IMR-90 (cell line): ENCODE measurements around the gene PLCB3. TPM values are rescaled to one million over a fixed set of nuclear protein-coding genes. Genes with fewer than 3 reads are reported as not detected.
A peak's percentile ranks its signal among the peaks of the same experiment; 100 is the strongest.

ENCODE experiments used
- ATAC-seq: fragments of 200-7000 bp; cut with Tn5 transposase; 2 replicates; pipeline ENCODE4 v1.9.1; 2020; ENCODE audit warnings: low read depth, mild to moderate bottlenecking, moderate library complexity
- BruUV-seq: library from RNA; stranded (reverse); fragments of 400-500 nt; replicated peaks from 2 replicates; lab custom pipeline; 2021; lab: Mats Ljungman, UMichigan
- CTCF ChIA-PET: fragments of 300-600 bp; formaldehyde crosslinking; extraction: SDS; loops from one replicate; lab custom pipeline; 2021; ENCODE audit warnings: antibody characterized with exemption; lab: Yijun Ruan, JAX
- POLR2A ChIA-PET: fragments of 300-600 bp; sonication (Branson Sonifier 250); formaldehyde crosslinking; loops from one replicate; lab custom pipeline; 2022; ENCODE audit warnings: antibody characterized with exemption; ENCODE audit not compliant: unreplicated experiment; lab: Charles Lee
- DNase-seq: peaks from one replicate; pipeline ENCODE4 v3.0.0; 2013
- H2AFZ ChIP-seq: replicated peaks from 2 replicates; pipeline ENCODE3; 2013; ENCODE audit warnings: low read length, mild to moderate bottlenecking; ENCODE audit not compliant: poor library complexity
- H2AK5ac ChIP-seq: 2 replicates; pipeline ENCODE4 v1.6.1; 2013; ENCODE audit warnings: low read depth, low read length, inconsistent platforms
- H2AK9ac ChIP-seq: replicated peaks from 2 replicates; pipeline ENCODE3; 2013; ENCODE audit warnings: mild to moderate bottlenecking, low read depth, low read length, moderate library complexity; ENCODE audit not compliant: poor library complexity
- H2BK120ac ChIP-seq: 2 replicates; pipeline ENCODE4 v1.6.1; 2013; ENCODE audit warnings: low read depth, low read length, inconsistent platforms
- H2BK15ac ChIP-seq: 3 replicates; pipeline ENCODE4 v1.6.1; 2013; ENCODE audit warnings: low read depth, low read length, inconsistent platforms
- H2BK20ac ChIP-seq: 2 replicates; pipeline ENCODE4 v1.6.1; 2013; ENCODE audit warnings: low read depth, mild to moderate bottlenecking, inconsistent platforms, low read length, moderate library complexity
- H2BK5ac ChIP-seq: 2 replicates; pipeline ENCODE4 v1.6.1; 2013; ENCODE audit warnings: mild to moderate bottlenecking, low read depth, low read length, inconsistent platforms; ENCODE audit not compliant: poor library complexity, severe bottlenecking
- H3K14ac ChIP-seq: replicated peaks from 2 replicates; pipeline ENCODE4 v1.6.1; 2013; ENCODE audit warnings: low read depth, low read length, inconsistent platforms
- H3K18ac ChIP-seq: 2 replicates; pipeline ENCODE4 v1.6.1; 2013; ENCODE audit warnings: low read depth, low read length, control low read depth
- H3K23ac ChIP-seq: 2 replicates; pipeline ENCODE4 v1.6.1; 2013; ENCODE audit warnings: low read depth, low read length, inconsistent platforms
- H3K27ac ChIP-seq: 2 replicates; pipeline ENCODE4 v1.5.1; 2013; ENCODE audit warnings: mild to moderate bottlenecking, control low read depth, low read length; ENCODE audit not compliant: insufficient read depth
- H3K27me3 ChIP-seq: 2 replicates; pipeline ENCODE4 v1.6.1; 2013; ENCODE audit warnings: low read length; ENCODE audit not compliant: control insufficient read depth, insufficient read depth
- H3K36me3 ChIP-seq: 2 replicates; pipeline ENCODE4 v1.6.1; 2013; ENCODE audit warnings: low read length, mixed read lengths; ENCODE audit not compliant: control insufficient read depth, insufficient read depth
- H3K4ac ChIP-seq: 2 replicates; pipeline ENCODE4 v1.6.1; 2013; ENCODE audit warnings: low read depth, low read length, inconsistent platforms
- H3K4me1 ChIP-seq: 2 replicates; pipeline ENCODE4 v1.6.1; 2013; ENCODE audit warnings: low read length, mixed read lengths; ENCODE audit not compliant: control insufficient read depth, insufficient read depth
- H3K4me2 ChIP-seq: 2 replicates; pipeline ENCODE4 v1.6.1; 2013; ENCODE audit warnings: low read depth, mild to moderate bottlenecking, control low read depth, low read length, moderate library complexity
- H3K4me3 ChIP-seq: 2 replicates; pipeline ENCODE4 v1.5.1; 2013; ENCODE audit warnings: low read depth, mild to moderate bottlenecking, control low read depth, low read length, moderate library complexity; ENCODE audit not compliant: insufficient read depth
- H3K56ac ChIP-seq: 2 replicates; pipeline ENCODE4 v1.6.1; 2013; ENCODE audit warnings: low read length, inconsistent platforms; ENCODE audit not compliant: insufficient read depth; ENCODE audit errors: extremely low read depth
- H3K79me1 ChIP-seq, 2 experiments: 2 replicates each; pipeline ENCODE4 v1.6.1; 2013; ENCODE audit warnings: low read length in 2 of 2, inconsistent platforms in 1 of 2, low read depth in 1 of 2
- H3K9ac ChIP-seq: 2 replicates; pipeline ENCODE4 v1.6.1; 2013; ENCODE audit warnings: low read depth, low read length, control low read depth
- H3K9me1 ChIP-seq: 2 replicates; pipeline ENCODE4 v1.6.1; 2013; ENCODE audit warnings: low read length, inconsistent platforms; ENCODE audit not compliant: insufficient read depth
- H3K9me3 ChIP-seq: 2 replicates; pipeline ENCODE4 v1.6.1; 2013; ENCODE audit warnings: low read length; ENCODE audit not compliant: control insufficient read depth, insufficient read depth
- H4K20me1 ChIP-seq: 2 replicates; pipeline ENCODE4 v1.6.1; 2013; ENCODE audit warnings: low read length, inconsistent platforms; ENCODE audit not compliant: insufficient read depth
- H4K5ac ChIP-seq: 2 replicates; pipeline ENCODE4 v1.6.1; 2013; ENCODE audit warnings: mild to moderate bottlenecking, low read depth, low read length, control low read depth
- H4K8ac ChIP-seq, 2 experiments: 2 replicates each; pipeline ENCODE4 v1.6.1; 2013; ENCODE audit warnings: low read depth in 2 of 2, low read length in 2 of 2, control low read depth in 1 of 2, inconsistent platforms in 1 of 2
- H4K91ac ChIP-seq: 2 replicates; pipeline ENCODE4 v1.6.1; 2013; ENCODE audit warnings: low read depth, low read length, inconsistent platforms; ENCODE audit not compliant: insufficient read depth
- BHLHE40 ChIP-seq: fragments of 150-350 bp; IDR thresholded peaks from 2 replicates; pipeline ENCODE4 v1.6.1; 2016; ENCODE audit warnings: mild to moderate bottlenecking, low read depth, low read length
- CEBPB ChIP-seq: IDR thresholded peaks from 2 replicates; pipeline ENCODE4 v1.6.1; 2012; ENCODE audit warnings: low read depth, low read length, improper control_type of control experiment
- CHD1 ChIP-seq: IDR thresholded peaks from 2 replicates; pipeline ENCODE4 v1.6.1; 2012; ENCODE audit warnings: low read depth, low read length, improper control_type of control experiment
- MAFK ChIP-seq: IDR thresholded peaks from 2 replicates; pipeline ENCODE4 v1.6.1; 2012; ENCODE audit warnings: low read depth, low read length, improper control_type of control experiment
- MAZ ChIP-seq: IDR thresholded peaks from 2 replicates; pipeline ENCODE4 v1.6.1; 2012; ENCODE audit warnings: low read depth, mild to moderate bottlenecking, low read length, improper control_type of control experiment, moderate library complexity, borderline replicate concordance
- NFE2L2 ChIP-seq: fragments of 150-350 bp; IDR thresholded peaks from 2 replicates; pipeline ENCODE4 v1.6.1; 2016; ENCODE audit warnings: low read depth, mild to moderate bottlenecking, low read length
- POLR2A ChIP-seq: IDR thresholded peaks from 2 replicates; pipeline ENCODE4 v1.6.1; 2012; ENCODE audit warnings: mild to moderate bottlenecking, low read depth, low read length
- RAD21 ChIP-seq: IDR thresholded peaks from 2 replicates; pipeline ENCODE4 v1.6.1; 2012; ENCODE audit warnings: low read length, improper control_type of control experiment
- RFX5 ChIP-seq: IDR thresholded peaks from 2 replicates; pipeline ENCODE4 v1.8.0; 2012; ENCODE audit warnings: low read depth, mild to moderate bottlenecking, low read length, moderate library complexity
- SMC3 ChIP-seq: fragments of 150-350 bp; IDR thresholded peaks from 2 replicates; pipeline ENCODE4 v1.6.1; 2016; ENCODE audit warnings: low read depth, mild to moderate bottlenecking, antibody characterized with exemption, low read length, moderate library complexity
- USF2 ChIP-seq: fragments of 150-350 bp; IDR thresholded peaks from 2 replicates; pipeline ENCODE4 v1.6.1; 2017; ENCODE audit warnings: mild to moderate bottlenecking, antibody characterized with exemption, low read length, low read depth
- WGBS, 2 experiments: methylation state at CpG; one replicate each; pipeline versions ENCODE4 v1.1.5 to v1.1.7; 2013; ENCODE audit warnings: missing lambda C conversion rate in 2 of 2; ENCODE audit not compliant: insufficient read length in 1 of 2; ENCODE audit errors: extremely low coverage in 2 of 2; 5-methylcytosine and 5-hydroxymethylcytosine counted together
- dilution Hi-C: fragments of 300-500 bp; cut with HindIII; formaldehyde crosslinking; loops from one replicate; pipeline ENCODE4 v1.14.3; 2018; ENCODE audit warnings: low sequenced_read_pairs; ENCODE audit not compliant: unreplicated experiment
- in situ Hi-C: fragments of 300-500 bp; cut with MboI; formaldehyde crosslinking; loops from 3 replicates; pipeline ENCODE4 v1.14.3; 2019; ENCODE audit warnings: low sequenced_read_pairs, inconsistent platforms, mixed read lengths
- intact Hi-C: fragments of 100-400 bp; cut with micrococcal nuclease; formaldehyde crosslinking; loops from 2 replicates; pipeline ENCODE4 v1.10.0; 2022
- polyA plus RNA-seq, 3 experiments: library from polyadenylated mRNA; depleted of rRNA; stranded (reverse); fragments of >200 nt; gene quantifications; 2 replicates each; pipeline ENCODE4 v1.2.3, GENCODE V29; 2012; ENCODE audit warnings: low replicate concordance in 1 of 3
- total RNA-seq: library from RNA; depleted of rRNA; stranded (reverse); fragments of >200 nt; gene quantifications from 2 replicates; pipeline ENCODE4 v1.2.3, GENCODE V29; 2012
- TF ChIP-seq, protein P1 (sequence below): conservative IDR thresholded peaks from 2 replicates; pipeline ENCODE4 v1.5.1; 2012; ENCODE audit warnings: mild to moderate bottlenecking, low read depth, low read length, improper control_type of control experiment
- TF ChIP-seq, protein P2 (sequence below): fragments of 150-350 bp; IDR thresholded peaks from 2 replicates; pipeline ENCODE4 v1.6.1; 2016; ENCODE audit warnings: low read depth, mild to moderate bottlenecking, low read length, moderate library complexity, borderline replicate concordance

Gene PLCB3
- total and polyA plus RNA-seq, 2 of the 4 experiments (the other 2 are of a cell fraction): 23.9 to 24.9 TPM

DNA sequence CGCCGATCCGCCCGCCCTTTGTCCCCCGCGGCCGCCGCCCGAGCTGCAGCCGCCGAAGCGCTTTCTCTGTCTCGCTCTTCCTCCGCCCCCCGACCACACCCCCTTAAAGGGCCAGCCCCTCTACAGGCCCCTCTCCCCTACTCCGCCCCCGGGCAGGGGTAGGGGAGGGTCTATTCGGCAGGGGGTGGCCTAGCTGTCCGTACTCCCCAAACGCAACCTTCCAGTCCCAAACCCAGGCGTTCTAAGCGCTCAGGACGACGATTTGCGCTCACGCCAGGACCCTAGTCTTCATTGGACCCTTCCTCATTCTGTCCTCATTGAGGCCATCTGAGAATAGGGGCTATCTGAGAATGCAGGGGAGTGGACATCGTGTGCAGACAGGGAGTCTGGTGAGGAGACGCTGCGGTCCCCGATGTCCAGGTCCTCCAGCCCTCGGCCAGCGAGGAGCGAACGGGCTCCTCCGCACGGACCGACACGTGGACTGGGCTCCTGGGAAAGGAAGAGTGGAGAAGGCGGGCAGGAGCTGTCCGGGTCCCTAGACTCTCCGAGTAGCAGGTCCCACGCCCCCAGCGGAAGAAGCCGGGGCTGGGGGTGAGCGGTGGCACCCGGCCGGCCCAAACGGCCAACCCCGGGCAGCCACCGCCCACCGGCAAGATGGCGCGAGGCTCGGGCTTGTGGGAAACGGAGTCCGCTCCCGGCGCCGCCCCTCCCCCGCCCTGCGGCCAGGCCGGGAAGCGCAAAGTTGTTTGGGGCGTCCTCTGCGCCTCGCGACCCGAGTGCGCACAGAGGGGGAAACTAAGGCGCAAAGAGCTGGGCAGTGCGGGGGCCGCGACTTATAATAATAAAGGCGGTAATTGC, 4.2 kb upstream of the PLCB3 start, which contains the start of gene PPP1R14B:
TSS of gene PPP1R14B (minus strand) at position 73 of the 858 bp plus-strand sequence. CDS start 270 bp downstream, outside the sequence.
- Histone ChIP-seq H2BK20ac (peak within 1 kb of the TSS; percentile 60), H4K8ac (peak within 1 kb of the TSS; percentile 97 to 99), H3K27me3 (no peaks in the 10 kb centered on the region), H3K27ac (peak within 1 kb of the TSS; percentile 98), H3K79me1 (peaks cover 7 to 37% of the 10 kb centered on the region in 2 experiments; a peak in 3 of 4 replicates), H3K9me3 (no peaks in the 10 kb centered on the region), H2BK15ac (peak within 1 kb of the TSS; percentile 77; the same call in 1 of the 3 replicates), H3K23ac (peak within 1 kb of the TSS; percentile 100), H4K20me1 (peaks cover 26% of the 10 kb centered on the region), H3K18ac (peak within 1 kb of the TSS; percentile 64), H3K4me3 (peak within 1 kb of the TSS; percentile 95), H2BK5ac (peak within 1 kb of the TSS; percentile 98), H3K36me3 (peaks cover 12% of the 10 kb centered on the region), H3K14ac (peak within 1 kb of the TSS; percentile 100), H3K9ac (peak within 1 kb of the TSS; percentile 93), H3K4ac (peak within 1 kb of the TSS; percentile 100), H3K4me2 (peak within 1 kb of the TSS; percentile 96), H3K9me1 (peaks cover 5% of the 10 kb centered on the region), H2BK120ac (peak within 1 kb of the TSS; percentile 92), H2AK9ac (peak within 1 kb of the TSS; percentile 100), H3K4me1 (peaks cover 11% of the 10 kb centered on the region), H2AK5ac (peak within 1 kb of the TSS; percentile 100), H4K5ac (peak within 1 kb of the TSS; percentile 80), H4K91ac (peak within 1 kb of the TSS; percentile 98), H2AFZ (peak within 1 kb of the TSS; percentile 92), H3K56ac (peak within 1 kb of the TSS; percentile 95)
- no TSS peak for BruUV-seq
- intact Hi-C loops (no loop called here), in situ Hi-C loops (no loop called here), dilution Hi-C loops (no loop called here)
- DNase-seq: peak; percentile 80
- ChIA-PET POLR2A (interaction anchor here (1.2 kb wide), 1 partner anchor 23 kb away, joined by 3 read pairs; no protein-coding TSS in a partner anchor), CTCF (interaction anchor here (2.1 kb wide), 1 partner anchor 54 kb away, joined by 7 read pairs; no protein-coding TSS in a partner anchor)
- 3% methylated on average over 27 of the region's 74 CpGs; no CpG with 5 or more reads in 1 of the 2 experiments for WGBS, 2 experiments
- ATAC-seq: peak; percentile 61
- no peak for TF ChIP-seq RFX5
- no peak for TF ChIP-seq CEBPB
- 0 out of 2 replicates have a peak, but pooled peaks have one; percentile 35 for TF ChIP-seq BHLHE40
- no peak for TF ChIP-seq NFE2L2
- TF ChIP-seq, protein P1, sequence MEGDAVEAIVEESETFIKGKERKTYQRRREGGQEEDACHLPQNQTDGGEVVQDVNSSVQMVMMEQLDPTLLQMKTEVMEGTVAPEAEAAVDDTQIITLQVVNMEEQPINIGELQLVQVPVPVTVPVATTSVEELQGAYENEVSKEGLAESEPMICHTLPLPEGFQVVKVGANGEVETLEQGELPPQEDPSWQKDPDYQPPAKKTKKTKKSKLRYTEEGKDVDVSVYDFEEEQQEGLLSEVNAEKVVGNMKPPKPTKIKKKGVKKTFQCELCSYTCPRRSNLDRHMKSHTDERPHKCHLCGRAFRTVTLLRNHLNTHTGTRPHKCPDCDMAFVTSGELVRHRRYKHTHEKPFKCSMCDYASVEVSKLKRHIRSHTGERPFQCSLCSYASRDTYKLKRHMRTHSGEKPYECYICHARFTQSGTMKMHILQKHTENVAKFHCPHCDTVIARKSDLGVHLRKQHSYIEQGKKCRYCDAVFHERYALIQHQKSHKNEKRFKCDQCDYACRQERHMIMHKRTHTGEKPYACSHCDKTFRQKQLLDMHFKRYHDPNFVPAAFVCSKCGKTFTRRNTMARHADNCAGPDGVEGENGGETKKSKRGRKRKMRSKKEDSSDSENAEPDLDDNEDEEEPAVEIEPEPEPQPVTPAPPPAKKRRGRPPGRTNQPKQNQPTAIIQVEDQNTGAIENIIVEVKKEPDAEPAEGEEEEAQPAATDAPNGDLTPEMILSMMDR: 0 out of 2 replicates have a peak, but pooled peaks have one; percentile 1
- TF ChIP-seq SMC3: no peak
- no peak for TF ChIP-seq MAFK
- TF ChIP-seq USF2: peak; percentile 51; the same call in 1 of the 2 replicates
- peak; percentile 60; the same call in 1 of the 2 replicates for TF ChIP-seq MAZ
- TF ChIP-seq, protein P2, sequence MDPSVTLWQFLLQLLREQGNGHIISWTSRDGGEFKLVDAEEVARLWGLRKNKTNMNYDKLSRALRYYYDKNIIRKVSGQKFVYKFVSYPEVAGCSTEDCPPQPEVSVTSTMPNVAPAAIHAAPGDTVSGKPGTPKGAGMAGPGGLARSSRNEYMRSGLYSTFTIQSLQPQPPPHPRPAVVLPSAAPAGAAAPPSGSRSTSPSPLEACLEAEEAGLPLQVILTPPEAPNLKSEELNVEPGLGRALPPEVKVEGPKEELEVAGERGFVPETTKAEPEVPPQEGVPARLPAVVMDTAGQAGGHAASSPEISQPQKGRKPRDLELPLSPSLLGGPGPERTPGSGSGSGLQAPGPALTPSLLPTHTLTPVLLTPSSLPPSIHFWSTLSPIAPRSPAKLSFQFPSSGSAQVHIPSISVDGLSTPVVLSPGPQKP: no peak
- TF ChIP-seq RAD21: no peak
- no peak for TF ChIP-seq CHD1
- peak; percentile 72; the same call in 1 of the 2 replicates for TF ChIP-seq POLR2A
